C1 segment of cervical spinal cord (tissue), 14 donors: Measurements from ENCODE around the gene ERC2.

Source experiments
- DNase-seq, 14 donors: peaks; one replicate each; lab custom pipeline; 2025; lab: John Stamatoyannopoulos, UW

The ERC2 gene

DNA sequence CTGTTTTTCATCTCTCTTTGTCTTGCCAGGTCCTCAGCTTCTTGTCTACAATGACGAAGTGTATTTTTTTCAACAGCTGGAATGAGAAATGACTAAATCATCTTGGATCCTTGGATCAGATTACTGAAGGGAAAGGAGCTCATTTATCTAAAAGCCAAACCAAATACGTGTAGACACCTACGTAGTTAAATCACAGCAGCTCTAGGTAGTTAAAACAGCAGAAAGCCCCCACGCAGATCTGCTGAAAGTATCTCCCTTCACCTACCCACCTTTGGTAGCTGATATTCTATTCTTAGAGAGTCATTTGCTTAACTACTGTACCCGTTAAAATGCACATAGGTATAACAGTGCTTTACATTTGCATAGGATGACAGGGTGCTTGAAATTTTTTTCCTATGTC, 875.7 kb downstream of the ERC2 start:
- no peak for DNase-seq

DNA sequence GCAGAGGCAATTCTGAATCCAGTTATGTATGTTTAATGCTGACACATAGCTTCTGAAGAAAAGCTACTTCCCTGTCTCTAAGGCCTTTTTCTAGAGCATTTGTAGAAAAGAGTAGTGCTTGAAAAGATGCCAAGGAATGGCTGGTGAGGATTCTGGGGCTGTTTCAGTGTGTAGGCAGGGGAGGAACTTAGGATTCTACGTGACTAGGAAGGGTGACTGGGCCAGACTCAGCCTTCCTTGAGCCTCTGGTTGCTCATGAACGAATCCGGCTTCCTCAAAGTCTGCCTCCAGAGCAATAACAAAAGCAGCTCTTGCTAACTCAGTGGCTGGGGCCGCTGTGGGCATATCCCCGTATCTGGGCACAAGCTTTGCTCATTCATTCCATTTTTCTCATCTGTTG, 876.4 kb downstream of the ERC2 start:
- peak in 4 of 14 donors; percentile 8 to 19 (median 18) for DNase-seq

- DNase-seq: no peak
These were observed 880.0 kb downstream of the ERC2 start for GRCh38 chr3:55588146-55588765.

DNA sequence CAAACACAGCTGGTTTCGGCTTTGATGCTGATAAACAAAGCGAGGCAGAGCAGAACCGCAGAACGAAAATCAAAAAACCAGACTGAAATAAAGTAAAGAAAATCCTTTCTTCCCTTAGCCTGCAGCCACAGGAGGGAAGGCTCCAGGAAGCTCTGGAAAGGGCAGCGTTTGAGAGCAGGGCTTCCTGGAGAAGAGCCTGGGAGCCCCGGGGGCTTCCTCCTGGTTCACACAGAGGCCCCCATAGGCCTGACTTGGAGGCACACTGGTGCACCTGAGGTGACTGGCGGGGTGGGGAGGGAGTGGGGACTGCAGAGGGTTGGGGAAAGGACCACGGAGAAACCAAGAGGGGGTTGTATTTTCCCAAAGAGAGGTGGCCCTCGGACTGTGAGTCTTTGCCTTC, 882.4 kb downstream of the ERC2 start:
- DNase-seq: no peak

- no peak for DNase-seq
These were observed 883.4 kb downstream of the ERC2 start for GRCh38 chr3:55584716-55585368.

DNA sequence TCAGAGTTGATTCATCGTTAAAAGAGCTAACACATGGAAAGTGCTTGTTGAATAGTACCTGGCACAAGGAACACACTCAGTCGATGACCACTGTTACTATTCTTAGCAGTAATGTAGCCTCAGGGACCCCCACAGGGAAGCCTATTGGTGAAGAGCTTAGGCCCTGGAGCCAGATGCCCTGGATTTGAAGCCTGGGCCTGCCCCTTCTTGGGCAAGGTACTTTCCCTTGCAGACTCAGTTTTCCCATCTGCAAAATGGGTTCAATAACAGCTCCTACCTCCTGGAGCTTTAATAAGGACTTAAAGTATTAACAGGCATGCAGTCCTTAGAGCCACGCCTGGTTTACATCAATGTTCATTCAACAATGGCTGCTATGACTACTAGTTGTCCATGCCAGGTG, 884.2 kb downstream of the ERC2 start:
- no peak for DNase-seq

GRCh38 chr3:55583475-55583874, 884.8 kb downstream of the ERC2 start:
- no peak for DNase-seq

DNA sequence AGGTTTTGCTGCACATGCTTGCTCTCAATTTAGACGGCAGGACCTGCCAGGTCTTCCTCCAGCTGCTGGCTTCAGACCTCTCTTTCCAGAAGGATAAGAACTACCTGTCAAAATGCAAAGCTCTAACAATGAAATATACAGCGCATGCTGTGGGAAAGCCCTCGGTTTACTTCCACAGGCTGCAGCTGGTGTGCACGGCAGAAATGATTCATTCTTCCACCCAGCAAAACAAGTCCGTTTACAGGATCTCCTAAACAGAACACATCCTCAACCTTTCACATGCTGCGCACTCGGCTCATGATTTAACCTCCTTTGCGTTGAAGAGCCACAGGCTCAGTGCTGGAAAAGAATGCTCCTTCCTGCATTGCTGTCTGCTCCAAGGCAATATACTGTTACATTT, 888.8 kb downstream of the ERC2 start:
- no peak for DNase-seq

DNA sequence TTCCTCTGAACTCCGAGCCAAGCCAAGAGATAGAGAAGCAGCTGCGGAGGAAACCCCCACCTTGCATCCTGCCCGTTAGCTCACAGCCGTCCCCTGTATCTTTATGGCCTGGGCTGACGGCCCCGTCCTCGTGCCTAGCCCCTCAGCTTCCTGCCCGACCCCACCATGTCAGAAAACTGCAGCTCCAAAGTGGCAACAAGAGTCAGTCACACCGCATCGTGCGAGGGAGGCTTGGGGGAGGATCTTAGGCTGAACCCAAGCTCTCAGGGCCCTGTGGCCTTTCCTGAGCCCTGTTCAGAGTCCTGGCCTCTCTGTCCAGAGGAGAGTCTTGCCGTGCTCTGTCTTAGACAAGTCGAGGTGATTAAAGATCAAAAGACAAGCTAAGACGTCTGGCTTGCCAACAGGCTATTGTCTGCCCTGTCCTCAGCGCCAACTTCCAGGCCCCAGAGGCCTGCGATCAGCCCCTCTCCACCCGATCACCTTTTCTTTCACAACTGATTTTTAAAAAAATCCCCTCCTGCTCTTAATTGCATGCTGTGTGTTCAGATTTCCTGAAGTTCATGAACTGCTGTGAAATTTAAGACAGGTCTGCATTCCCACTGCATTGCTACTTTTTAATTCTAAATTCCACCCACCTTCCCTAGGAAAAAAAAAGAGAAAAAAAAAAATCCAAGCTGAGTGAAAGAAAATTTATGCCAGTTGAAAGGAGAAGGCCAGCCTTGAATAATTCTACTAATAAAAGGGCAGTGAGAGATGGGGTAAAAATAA, 891.5 kb downstream of the ERC2 start:
- no peak for DNase-seq

GRCh38 chr3:55574671-55575070, 893.6 kb downstream of the ERC2 start:
- DNase-seq: no peak

- no peak for DNase-seq
These were observed 895.5 kb downstream of the ERC2 start for GRCh38 chr3:55572816-55573215.

- DNase-seq: peak in 6 of 14 donors; percentile 5 to 50 (median 10)
These were observed 896.4 kb downstream of the ERC2 start for GRCh38 chr3:55571913-55572312.

- no peak for DNase-seq
These were observed 897.0 kb downstream of the ERC2 start for GRCh38 chr3:55571216-55571813.

DNA sequence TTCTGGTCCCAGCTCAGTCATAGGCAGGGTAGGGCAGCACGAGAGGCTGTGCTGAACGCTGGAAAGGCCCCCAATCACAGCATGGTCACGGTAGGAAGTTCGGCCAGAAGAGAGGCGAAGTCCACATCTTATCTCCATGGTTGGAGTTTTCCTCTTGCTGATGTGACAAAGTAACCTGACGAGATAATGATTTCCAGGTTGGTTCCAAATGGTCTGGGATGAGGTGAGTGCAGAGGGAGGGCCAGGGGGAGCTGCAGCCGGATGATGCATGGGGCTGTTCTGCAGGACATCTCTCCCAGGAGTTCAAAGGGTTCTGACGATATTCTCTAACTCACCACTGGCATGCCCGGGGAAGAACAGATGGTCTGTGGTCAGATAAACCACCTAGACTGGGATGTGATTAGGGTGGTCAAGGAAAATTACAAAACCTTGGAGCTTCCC, 898.0 kb downstream of the ERC2 start:
- no peak for DNase-seq

GRCh38 chr3:55569033-55569599, 899.2 kb downstream of the ERC2 start:
- DNase-seq: no peak

- DNase-seq: no peak
These were observed 900.7 kb downstream of the ERC2 start for GRCh38 chr3:55567615-55568014.

- no peak for DNase-seq
These were observed 901.1 kb downstream of the ERC2 start for GRCh38 chr3:55567121-55567520.

DNA sequence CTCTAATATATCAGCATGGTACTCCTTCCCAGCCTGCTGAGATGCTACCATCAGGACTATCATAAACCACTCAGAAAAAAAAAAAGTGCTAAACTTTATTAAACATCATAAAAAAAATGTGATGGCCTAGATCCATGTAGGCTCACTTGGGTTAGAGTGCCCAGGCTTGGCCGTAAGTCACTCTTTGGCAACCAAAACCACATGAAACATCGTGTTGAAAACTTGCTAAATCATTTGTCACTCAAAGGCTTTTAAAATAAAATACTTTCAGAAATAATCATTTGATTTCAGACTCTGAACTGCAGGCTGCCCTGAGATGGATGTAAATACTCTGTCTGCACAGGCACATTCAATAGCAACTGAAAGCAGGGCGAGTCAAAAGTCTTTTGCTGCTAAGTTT, 902.7 kb downstream of the ERC2 start:
- DNase-seq: no peak

GRCh38 chr3:55564726-55565125, 903.5 kb downstream of the ERC2 start:
- DNase-seq: no peak

- DNase-seq: no peak
These were observed 905.6 kb downstream of the ERC2 start for GRCh38 chr3:55562700-55563099.

DNA sequence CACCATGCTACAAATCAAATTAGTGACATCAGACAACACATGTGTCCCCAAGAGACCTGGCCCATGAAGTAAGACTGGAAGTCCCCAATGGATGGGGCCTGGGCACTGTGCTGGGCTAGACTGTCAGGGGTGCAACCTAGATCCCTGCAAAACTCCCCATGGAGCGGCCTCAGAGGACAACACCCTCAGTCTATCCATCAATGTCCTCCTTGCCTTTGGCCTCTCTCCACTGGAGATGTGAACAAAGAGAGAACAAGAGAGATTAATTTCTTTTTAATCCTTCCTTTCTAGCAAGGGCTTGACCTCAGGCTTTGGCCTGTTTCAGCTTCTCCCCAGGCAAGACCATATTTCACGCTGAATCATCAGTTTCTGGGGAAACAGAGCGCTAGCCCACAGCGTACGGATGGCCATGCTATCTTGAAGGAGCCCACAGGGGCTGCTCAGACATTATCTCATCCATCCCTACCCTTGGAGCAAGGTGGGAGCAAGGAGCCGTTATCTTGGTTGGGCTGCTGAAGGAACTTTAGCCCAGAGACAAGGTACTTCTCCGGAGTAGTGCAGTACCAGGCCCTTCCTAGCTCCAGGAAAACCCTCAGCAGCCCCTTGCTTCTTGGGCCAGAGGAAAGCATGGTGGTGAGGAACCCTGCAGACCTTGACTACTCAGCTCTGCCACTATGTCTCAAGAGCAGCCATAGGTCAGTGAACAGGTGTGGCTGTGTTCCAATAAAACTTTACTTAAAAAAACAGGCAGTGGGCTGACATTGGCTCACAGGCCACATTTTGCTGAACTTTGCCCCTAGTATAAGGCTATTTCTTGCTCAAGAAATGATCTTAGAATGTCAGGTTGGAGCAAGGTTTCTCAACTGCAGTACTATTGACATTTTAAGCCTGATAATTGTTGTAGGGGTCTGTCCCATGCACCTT, 908.5 kb downstream of the ERC2 start:
- no peak for DNase-seq
